Measurements from ENCODE around the gene DGKI. TPM values are rescaled to one million over a fixed set of nuclear protein-coding genes. Genes with fewer than 3 reads are reported as not detected.

The DGKI gene
- total and polyA plus RNA-seq, 4 donors: 0.01 to 0.37 (median 0.31) TPM

- Histone ChIP-seq H3K9me3 (ENCODE audit: control insufficient read depth in 4 of 4, low read length in 3 of 4) (no peaks in the 10 kb centered on the region), H3K4me3 (ENCODE audit: low read depth in 1 of 3, low read length in 3 of 3) (no peak overlapping the region), H3K9ac (ENCODE audit: low read depth in 1 of 2, low read length in 2 of 2) (no peak overlapping the region), H3K4me1 (ENCODE audit: control insufficient read depth in 4 of 4, insufficient read depth in 4 of 4, low read length in 3 of 4) (peaks cover 0 to 4% (median 0%) of the 10 kb centered on the region in 4 donors), H3K27ac (ENCODE audit: low read depth in 1 of 2, low read length in 2 of 2) (no peak overlapping the region), H3K36me3 (ENCODE audit: control insufficient read depth in 4 of 4, insufficient read depth in 3 of 4, low read depth in 1 of 4, low read length in 3 of 4) (no peaks in the 10 kb centered on the region), H3K27me3 (ENCODE audit: control insufficient read depth in 4 of 4, insufficient read depth in 4 of 4, low read length in 3 of 4) (peaks cover 0 to 4% (median 2%) of the 10 kb centered on the region in 4 donors)
- TF ChIP-seq GABPA (IDR thresholded peaks at IDR 0.05 in 1 of 2, conservative IDR thresholded peaks at IDR 0.05 in 1 of 2) (no peak), FOXA2 (IDR thresholded peaks at IDR 0.05) (no peak), FOXA1 (IDR thresholded peaks at IDR 0.05) (no peak), NR2F2 (IDR thresholded peaks at IDR 0.05) (no peak), JUND (IDR thresholded peaks at IDR 0.05) (no peak), ZBTB33 (IDR thresholded peaks at IDR 0.05) (no peak), EGR1 (IDR thresholded peaks at IDR 0.05; ENCODE audit: low read depth in 2 of 2) (no peak), YY1 (IDR thresholded peaks at IDR 0.05) (no peak), HNF4G (IDR thresholded peaks at IDR 0.05) (no peak), RAD21 (IDR thresholded peaks at IDR 0.05) (no peak), MAX (IDR thresholded peaks at IDR 0.05) (no peak), SP1 (IDR thresholded peaks at IDR 0.05) (no peak)
- TF ChIP-seq, protein P1, sequence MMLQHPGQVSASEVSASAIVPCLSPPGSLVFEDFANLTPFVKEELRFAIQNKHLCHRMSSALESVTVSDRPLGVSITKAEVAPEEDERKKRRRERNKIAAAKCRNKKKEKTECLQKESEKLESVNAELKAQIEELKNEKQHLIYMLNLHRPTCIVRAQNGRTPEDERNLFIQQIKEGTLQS (IDR thresholded peaks at IDR 0.05): no peak
- TF ChIP-seq, protein P2, sequence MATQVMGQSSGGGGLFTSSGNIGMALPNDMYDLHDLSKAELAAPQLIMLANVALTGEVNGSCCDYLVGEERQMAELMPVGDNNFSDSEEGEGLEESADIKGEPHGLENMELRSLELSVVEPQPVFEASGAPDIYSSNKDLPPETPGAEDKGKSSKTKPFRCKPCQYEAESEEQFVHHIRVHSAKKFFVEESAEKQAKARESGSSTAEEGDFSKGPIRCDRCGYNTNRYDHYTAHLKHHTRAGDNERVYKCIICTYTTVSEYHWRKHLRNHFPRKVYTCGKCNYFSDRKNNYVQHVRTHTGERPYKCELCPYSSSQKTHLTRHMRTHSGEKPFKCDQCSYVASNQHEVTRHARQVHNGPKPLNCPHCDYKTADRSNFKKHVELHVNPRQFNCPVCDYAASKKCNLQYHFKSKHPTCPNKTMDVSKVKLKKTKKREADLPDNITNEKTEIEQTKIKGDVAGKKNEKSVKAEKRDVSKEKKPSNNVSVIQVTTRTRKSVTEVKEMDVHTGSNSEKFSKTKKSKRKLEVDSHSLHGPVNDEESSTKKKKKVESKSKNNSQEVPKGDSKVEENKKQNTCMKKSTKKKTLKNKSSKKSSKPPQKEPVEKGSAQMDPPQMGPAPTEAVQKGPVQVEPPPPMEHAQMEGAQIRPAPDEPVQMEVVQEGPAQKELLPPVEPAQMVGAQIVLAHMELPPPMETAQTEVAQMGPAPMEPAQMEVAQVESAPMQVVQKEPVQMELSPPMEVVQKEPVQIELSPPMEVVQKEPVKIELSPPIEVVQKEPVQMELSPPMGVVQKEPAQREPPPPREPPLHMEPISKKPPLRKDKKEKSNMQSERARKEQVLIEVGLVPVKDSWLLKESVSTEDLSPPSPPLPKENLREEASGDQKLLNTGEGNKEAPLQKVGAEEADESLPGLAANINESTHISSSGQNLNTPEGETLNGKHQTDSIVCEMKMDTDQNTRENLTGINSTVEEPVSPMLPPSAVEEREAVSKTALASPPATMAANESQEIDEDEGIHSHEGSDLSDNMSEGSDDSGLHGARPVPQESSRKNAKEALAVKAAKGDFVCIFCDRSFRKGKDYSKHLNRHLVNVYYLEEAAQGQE (IDR thresholded peaks at IDR 0.05): no peak
- no peak for DNase-seq (ENCODE audit: low spot score)
- 86% methylated on average over 2 of the region's 2 CpGs for WGBS
These were observed 388.4 kb downstream of the DGKI start for GRCh38 chr7:137458399-137458798.

GRCh38 chr7:137454767-137455166 lies 392.0 kb downstream of the DGKI start:
- Histone ChIP-seq H3K27ac (ENCODE audit: low read depth in 1 of 2, low read length in 2 of 2) (no peak overlapping the region), H3K9me3 (ENCODE audit: control insufficient read depth in 4 of 4, low read length in 3 of 4) (no peaks in the 10 kb centered on the region), H3K9ac (ENCODE audit: low read depth in 1 of 2, low read length in 2 of 2) (no peak overlapping the region), H3K4me3 (ENCODE audit: low read depth in 1 of 3, low read length in 3 of 3) (no peak overlapping the region), H3K27me3 (ENCODE audit: control insufficient read depth in 4 of 4, insufficient read depth in 4 of 4, low read length in 3 of 4) (peaks cover 0 to 4% (median 2%) of the 10 kb centered on the region in 4 donors), H3K36me3 (ENCODE audit: control insufficient read depth in 4 of 4, insufficient read depth in 3 of 4, low read depth in 1 of 4, low read length in 3 of 4) (peaks cover 0 to 1% (median 0%) of the 10 kb centered on the region in 4 donors), H3K4me1 (ENCODE audit: control insufficient read depth in 4 of 4, insufficient read depth in 4 of 4, low read length in 3 of 4) (peaks cover 0 to 4% (median 0%) of the 10 kb centered on the region in 4 donors)
- DNase-seq (ENCODE audit: low spot score): no peak
- TF ChIP-seq JUND (IDR thresholded peaks at IDR 0.05): no peak
- no peak for TF ChIP-seq RXRA (IDR thresholded peaks at IDR 0.05)
- TF ChIP-seq EGR1 (IDR thresholded peaks at IDR 0.05; ENCODE audit: low read depth in 2 of 2): no peak
- TF ChIP-seq YY1 (IDR thresholded peaks at IDR 0.05): no peak
- no peak for TF ChIP-seq SP1 (IDR thresholded peaks at IDR 0.05)
- TF ChIP-seq RAD21 (IDR thresholded peaks at IDR 0.05): no peak
- TF ChIP-seq FOXA1 (IDR thresholded peaks at IDR 0.05): no peak
- no peak for TF ChIP-seq HNF4G (IDR thresholded peaks at IDR 0.05)
- no peak for TF ChIP-seq MAX (IDR thresholded peaks at IDR 0.05)
- TF ChIP-seq ZBTB33 (IDR thresholded peaks at IDR 0.05): no peak
- no peak for TF ChIP-seq NR2F2 (IDR thresholded peaks at IDR 0.05)
- WGBS: 35% methylated on average over 6 of the region's 6 CpGs
